ENCODE data around the gene RAB1A. TPM values are rescaled to one million over a fixed set of nuclear protein-coding genes. Genes with fewer than 3 reads are reported as not detected.
"Not testable (repeated sequence)": the region's sequence is repeated elsewhere in the genome, so short reads cannot be mapped to it uniquely, and the experiment has no call there.

Gene RAB1A
- total and polyA plus RNA-seq, 2 of the 13 experiments (the other 11 are each of a cell fraction or from before 2014, with no cell fraction given), result 206 to 226 TPM

DNA sequence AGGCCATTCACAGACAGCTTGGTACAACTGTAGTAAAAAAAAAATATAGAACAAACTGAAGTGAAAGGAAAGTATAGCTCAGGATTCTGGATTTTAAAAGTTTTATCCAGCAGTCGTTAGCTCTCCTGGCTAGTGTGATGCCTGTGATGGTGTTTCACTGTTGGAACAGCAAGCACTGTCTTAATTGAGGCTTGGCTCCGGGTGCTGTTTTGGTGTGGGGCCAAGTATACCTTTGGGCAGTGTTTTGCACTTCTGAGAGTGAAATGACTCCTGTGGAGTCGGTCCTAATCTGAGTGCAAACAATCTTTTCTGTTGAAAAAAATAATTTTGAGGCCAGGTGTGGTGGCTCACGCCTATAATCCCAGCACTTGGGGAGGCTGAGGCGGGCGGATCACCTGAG, 28.7 kb upstream of the RAB1A start (continued):
- TF ChIP-seq MYC (CRISPR knock-in tag; IDR thresholded peaks at IDR 0.05; ENCODE audit: borderline replicate concordance) (no peak), KLF16 (CRISPR knock-in tag; IDR thresholded peaks at IDR 0.05) (no peak), ZNF143 (CRISPR knock-in tag; IDR thresholded peaks at IDR 0.05) (no peak), KLF6 (CRISPR knock-in tag; IDR thresholded peaks at IDR 0.05) (no peak)

DNA sequence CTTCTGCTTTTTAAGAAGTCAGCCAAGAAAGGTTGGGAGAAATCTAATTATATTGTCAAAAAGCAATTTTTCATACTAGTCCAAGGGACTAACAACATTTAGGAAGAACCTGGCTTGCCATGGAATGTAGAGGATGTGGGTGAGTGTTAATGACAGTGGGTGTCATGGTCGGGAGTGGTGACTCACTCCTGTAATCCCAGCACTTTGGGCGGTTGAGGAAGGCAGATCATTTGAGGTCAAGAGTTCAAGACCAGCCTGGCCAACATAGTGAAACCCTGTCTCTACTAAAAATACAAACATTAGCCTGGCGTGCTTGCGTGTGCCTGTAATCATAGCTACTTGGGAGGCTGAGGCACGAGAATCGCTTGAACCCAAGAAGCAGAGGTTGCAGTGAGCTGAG, 27.9 kb upstream of the RAB1A start:
- ATAC-seq; FAIRE-seq; H3K4me2 ChIP-seq (ENCODE audit: low read depth, low read length); H3K79me2 ChIP-seq (ENCODE audit: insufficient read depth, low read length); in situ Hi-C loops (cut with HindIII; ENCODE audit: extremely low pct_ligation_motif_present, low pct_unique_long_range_greater_than_20kb); H3K36me3 ChIP-seq (replicated peaks in 1 of 2; ENCODE audit: control insufficient read depth in 1 of 2, insufficient read depth in 2 of 2, low read length in 2 of 2); H3K4me3 ChIP-seq (replicated peaks in 1 of 3; ENCODE audit: insufficient read depth in 1 of 3, low read depth in 2 of 3, low read length in 3 of 3); DNase-seq (ENCODE audit: low spot score); H3K9me3 ChIP-seq (ENCODE audit: low read length); BruUV-seq (replicated peaks); H4K20me1 ChIP-seq (ENCODE audit: insufficient read depth, low read length); H3K27ac ChIP-seq (ENCODE audit: extremely low read length, insufficient read depth, low read length); H3K9ac ChIP-seq (ENCODE audit: insufficient read depth, low read depth, low read length); intact Hi-C loops (cut with micrococcal nuclease; ENCODE audit: unreplicated experiment); CTCF ChIA-PET (ENCODE audit: low intra/inter-chr PET ratio, low total read pairs); H2AFZ ChIP-seq (ENCODE audit: low read length): not testable (repeated sequence)
- Histone ChIP-seq H3K27me3 (ENCODE audit: control insufficient read depth in 1 of 2, insufficient read depth in 2 of 2, low read length in 2 of 2) (peaks cover 0 to 13% of the 10 kb centered on the region in 2 experiments; a peak in 3 of 5 replicates), H3K4me1 (ENCODE audit: insufficient read depth, low read length) (peaks cover 14% of the 10 kb centered on the region)
- WGBS (ENCODE audit: low lambda C conversion rate), result 24% methylated on average over 5 of the region's 6 CpGs
- POLR2A ChIA-PET, result interaction anchor here (0.9 kb wide), 1 partner anchor 28 kb away, joined by 3 read pairs; the partner anchor contains the start of gene RAB1A

- TF ChIP-seq FOXO4 (CRISPR knock-in tag; conservative IDR thresholded peaks at IDR 0.05) (0 out of 2 replicates have a peak, but pooled peaks have one; percentile 37), ZNF576 (CRISPR knock-in tag; IDR thresholded peaks at IDR 0.05) (no peak)
- BruUV-seq (replicated peaks), result no TSS peak
- ChIA-PET POLR2A (interaction anchor here (0.8 kb wide), 1 partner anchor 16 kb away, joined by 3 read pairs; no protein-coding TSS in a partner anchor), CTCF (ENCODE audit: low intra/inter-chr PET ratio, low total read pairs) (no interaction called here)
- Histone ChIP-seq H3K4me1 (ENCODE audit: insufficient read depth, low read length) (peaks cover 6% of the 10 kb centered on the region; the same call in 1 of the 2 replicates), H3K27ac (ENCODE audit: extremely low read length, insufficient read depth, low read length) (no peak overlapping the region), H3K9me3 (ENCODE audit: low read length) (no peaks in the 10 kb centered on the region), H3K9ac (ENCODE audit: insufficient read depth, low read depth, low read length) (no peak overlapping the region), H3K4me3 (replicated peaks in 1 of 3; ENCODE audit: insufficient read depth in 1 of 3, low read depth in 2 of 3, low read length in 3 of 3) (no peak overlapping the region), H4K20me1 (ENCODE audit: insufficient read depth, low read length) (no peaks in the 10 kb centered on the region), H3K27me3 (ENCODE audit: control insufficient read depth in 1 of 2, insufficient read depth in 2 of 2, low read length in 2 of 2) (peaks cover 0 to 2% of the 10 kb centered on the region in 2 experiments; a peak in 2 of 5 replicates), H2AFZ (ENCODE audit: low read length) (no peak overlapping the region), H3K36me3 (replicated peaks in 1 of 2; ENCODE audit: control insufficient read depth in 1 of 2, insufficient read depth in 2 of 2, low read length in 2 of 2) (no peaks in the 10 kb centered on the region), H3K4me2 (ENCODE audit: low read depth, low read length) (no peak overlapping the region), H3K79me2 (ENCODE audit: insufficient read depth, low read length) (no peaks in the 10 kb centered on the region)
- in situ Hi-C loops (cut with HindIII; ENCODE audit: extremely low pct_ligation_motif_present, low pct_unique_long_range_greater_than_20kb), result no loop called here
- FAIRE-seq (no peak), DNase-seq (ENCODE audit: low spot score) (no peak), ATAC-seq (no peak)
- WGBS (ENCODE audit: low lambda C conversion rate), result 0% methylated on average over 1 of the region's 1 CpG
- intact Hi-C loops (cut with micrococcal nuclease; ENCODE audit: unreplicated experiment), result no loop called here
Measured at GRCh38 chr2:65156041-65156440, 26.1 kb upstream of the RAB1A start.
